GM23248 (cell line): ENCODE data around the gene LRRC75A. TPM values are rescaled to one million over a fixed set of nuclear protein-coding genes. Genes with fewer than 3 reads are reported as not detected.
A peak's percentile ranks its signal among the peaks of the same experiment; 100 is the strongest.

Experiments
- DNase-seq: peaks from one replicate; pipeline ENCODE4 v3.0.0-alpha.2; 2015
- H2AFZ ChIP-seq: fragments of 200-600 bp; sonication (generic); 2 replicates; pipeline ENCODE4 v1.6.1; 2016; ENCODE audit warnings: antibody characterized with exemption
- H3F3A ChIP-seq: fragments of 200-600 bp; sonication (generic); 2 replicates; pipeline ENCODE4 v1.6.1; 2016; ENCODE audit warnings: mild to moderate bottlenecking, antibody characterized with exemption, mixed run types; ENCODE audit not compliant: insufficient read depth
- H3K27ac ChIP-seq: fragments of 200-600 bp; sonication (generic); 2 replicates; pipeline ENCODE4 v1.5.1; 2016; ENCODE audit warnings: mild to moderate bottlenecking
- H3K27me3 ChIP-seq: fragments of 200-600 bp; sonication (generic); replicated peaks from 2 replicates; pipeline ENCODE4 v1.6.1; 2016; ENCODE audit warnings: mild to moderate bottlenecking; ENCODE audit not compliant: insufficient read depth
- H3K36me3 ChIP-seq: fragments of 200-600 bp; sonication (generic); 2 replicates; pipeline ENCODE4 v1.6.1; 2016; ENCODE audit warnings: low read depth, mild to moderate bottlenecking
- H3K4me1 ChIP-seq: fragments of 200-600 bp; sonication (generic); 2 replicates; pipeline ENCODE4 v1.6.1; 2016; ENCODE audit warnings: mild to moderate bottlenecking; ENCODE audit not compliant: insufficient read depth
- H3K4me2 ChIP-seq: fragments of 200-600 bp; sonication (generic); one replicate; pipeline ENCODE4 v1.6.1; 2016; ENCODE audit warnings: mild to moderate bottlenecking; ENCODE audit not compliant: unreplicated experiment
- H3K4me3 ChIP-seq: fragments of 200-600 bp; sonication (generic); 2 replicates; pipeline ENCODE4 v1.5.1; 2016; ENCODE audit warnings: mild to moderate bottlenecking
- H3K79me2 ChIP-seq: fragments of 200-600 bp; sonication (generic); 2 replicates; pipeline ENCODE4 v1.6.1; 2016; ENCODE audit warnings: mild to moderate bottlenecking; ENCODE audit not compliant: insufficient read depth
- H3K9ac ChIP-seq: fragments of 200-600 bp; sonication (generic); 2 replicates; pipeline ENCODE4 v1.6.1; 2016; ENCODE audit warnings: mild to moderate bottlenecking
- H3K9me2 ChIP-seq: fragments of 200-600 bp; sonication (generic); 2 replicates; pipeline ENCODE4 v1.6.1; 2016; ENCODE audit warnings: mixed run types, mild to moderate bottlenecking, moderate library complexity; ENCODE audit not compliant: insufficient read depth
- H3K9me3 ChIP-seq: fragments of 200-600 bp; sonication (generic); one replicate; pipeline ENCODE4 v1.6.1; 2017; ENCODE audit warnings: low read depth
- H4K20me1 ChIP-seq: fragments of 200-600 bp; sonication (generic); 2 replicates; pipeline ENCODE4 v1.6.0; 2016; ENCODE audit not compliant: insufficient read depth
- EZH2 ChIP-seq: fragments of 200-600 bp; sonication (generic); IDR thresholded peaks from 2 replicates; pipeline ENCODE4 v1.6.1; 2018; ENCODE audit warnings: antibody characterized with exemption, mild to moderate bottlenecking; ENCODE audit not compliant: insufficient read depth, poor library complexity, severe bottlenecking
- EZH2phosphoT487 ChIP-seq: fragments of 200-600 bp; sonication (generic); IDR thresholded peaks from 2 replicates; pipeline ENCODE4 v1.6.1; 2018; ENCODE audit warnings: antibody characterized with exemption, moderate library complexity, mild to moderate bottlenecking, low read depth; ENCODE audit not compliant: insufficient read depth
- WGBS, 2 experiments: methylation state at CpG; one replicate each; pipeline ENCODE4 v1.1.6; 2015 to 2017; ENCODE audit warnings: low lambda C conversion rate in 2 of 2, low coverage in 1 of 2; ENCODE audit errors: missing lambda C conversion rate in 2 of 2; 5-methylcytosine and 5-hydroxymethylcytosine counted together
- in situ Hi-C: fragments of 300-500 bp; cut with MboI; formaldehyde crosslinking; loops from 2 replicates; pipeline ENCODE4 v1.15.0; 2020
- polyA plus RNA-seq: library from polyadenylated mRNA; unstranded; fragments of >200 nt; fragmentation: Nextera tagmentation; extraction: Ambion mirVana; gene quantifications from 2 replicates; pipeline ENCODE4 v1.2.1, GENCODE V29; 2016
- total RNA-seq: library from RNA; depleted of rRNA; stranded (reverse); fragments of >200 nt; shearing (Covaris generic); gene quantifications from 2 replicates; pipeline ENCODE4 v1.2.3, GENCODE V29; 2014

The LRRC75A gene
- total and polyA plus RNA-seq, 2 experiments from 2014 or later = 0.22 to 0.54 TPM

GRCh38 chr17:16492613-16493530, 879 bp upstream of the LRRC75A start:
- no peaks in the 10 kb centered on the region for H3K79me2 ChIP-seq
- H3K27ac ChIP-seq = no peak overlapping the region
- H3K4me3 ChIP-seq = peak overlapping the region; percentile 71
- H3K9me3 ChIP-seq = no peaks in the 10 kb centered on the region
- no peak overlapping the region for H3K9ac ChIP-seq
- H3K4me1 ChIP-seq = no peaks in the 10 kb centered on the region; the same call in 1 of the 2 replicates
- in situ Hi-C loops = no loop called here
- no peaks in the 10 kb centered on the region for H3F3A ChIP-seq
- no peaks in the 10 kb centered on the region for H3K36me3 ChIP-seq
- no peak for DNase-seq
- H4K20me1 ChIP-seq = no peaks in the 10 kb centered on the region
- 76 to 80% methylated on average over 26 to 27 of the region's 27 CpGs for WGBS, 2 experiments
- H3K9me2 ChIP-seq = no peaks in the 10 kb centered on the region
- peak overlapping the region; percentile 72 for H2AFZ ChIP-seq
- H3K27me3 ChIP-seq = peaks cover 30% of the 10 kb centered on the region
- H3K4me2 ChIP-seq = no peak overlapping the region
- no peak for TF ChIP-seq EZH2phosphoT487
- no peak for TF ChIP-seq EZH2

GRCh38 chr17:16491131-16491702, 776 bp downstream of the LRRC75A start:
- DNase-seq = no peak
- no peak overlapping the region for H2AFZ ChIP-seq

GRCh38 chr17:16489431-16489830, 2.6 kb downstream of the LRRC75A start:
- Histone ChIP-seq H3F3A (peaks cover 5% of the 10 kb centered on the region; the same call in 1 of the 2 replicates), H2AFZ (no peak overlapping the region), H4K20me1 (no peaks in the 10 kb centered on the region), H3K9me3 (no peaks in the 10 kb centered on the region), H3K79me2 (no peaks in the 10 kb centered on the region), H3K4me3 (no peak overlapping the region), H3K9me2 (no peaks in the 10 kb centered on the region), H3K27me3 (peaks cover 20% of the 10 kb centered on the region), H3K4me1 (peaks cover 17% of the 10 kb centered on the region), H3K36me3 (no peaks in the 10 kb centered on the region), H3K9ac (no peak overlapping the region), H3K4me2 (no peak overlapping the region), H3K27ac (no peak overlapping the region)
- DNase-seq = no peak
- 71 to 81% methylated on average over 3 of the region's 3 CpGs for WGBS, 2 experiments
- in situ Hi-C loops = no loop called here
- TF ChIP-seq EZH2 = no peak
- TF ChIP-seq EZH2phosphoT487 = no peak

More at GRCh38 chr17:16491131-16491702, 776 bp downstream of the LRRC75A start:
- H3K79me2 ChIP-seq = no peaks in the 10 kb centered on the region
- no peaks in the 10 kb centered on the region for H4K20me1 ChIP-seq
- H3K9me3 ChIP-seq = no peaks in the 10 kb centered on the region
- peak overlapping the region; percentile 48 for H3K4me2 ChIP-seq
- H3K36me3 ChIP-seq = no peaks in the 10 kb centered on the region
- WGBS, 2 experiments = 7 to 8% methylated on average over 15 to 17 of the region's 28 CpGs
- H3K9me2 ChIP-seq = no peaks in the 10 kb centered on the region
- peak overlapping the region; percentile 65 for H3K4me3 ChIP-seq
- no peak overlapping the region for H3K27ac ChIP-seq
- peaks cover 6% of the 10 kb centered on the region for H3K4me1 ChIP-seq
- no peaks in the 10 kb centered on the region for H3F3A ChIP-seq
- H3K9ac ChIP-seq = no peak overlapping the region
- H3K27me3 ChIP-seq = peaks cover 30% of the 10 kb centered on the region
- TF ChIP-seq EZH2phosphoT487 (no peak), EZH2 (no peak)
- in situ Hi-C loops = no loop called here

- 90% methylated on average over 4 of the region's 4 CpGs for WGBS, 2 experiments
- Histone ChIP-seq H2AFZ (no peak overlapping the region), H3K9me2 (no peaks in the 10 kb centered on the region), H3K9me3 (no peaks in the 10 kb centered on the region), H3K27ac (no peak overlapping the region), H4K20me1 (no peaks in the 10 kb centered on the region), H3K4me2 (no peak overlapping the region), H3K4me3 (no peak overlapping the region), H3K79me2 (no peaks in the 10 kb centered on the region), H3K9ac (no peak overlapping the region), H3F3A (peaks cover 5% of the 10 kb centered on the region; the same call in 1 of the 2 replicates), H3K36me3 (no peaks in the 10 kb centered on the region), H3K27me3 (peaks cover 15% of the 10 kb centered on the region), H3K4me1 (peaks cover 20% of the 10 kb centered on the region)
- DNase-seq = no peak
- TF ChIP-seq EZH2phosphoT487 = no peak
- TF ChIP-seq EZH2 = no peak
- in situ Hi-C loops = no loop called here
Observed at GRCh38 chr17:16488968-16489337, 3.0 kb downstream of the LRRC75A start.
